Activated CD4-positive, alpha-beta memory T cell treated with anti-CD3 and anti-CD28 coated beads, Interleukin-2, amount 10 ng/mL, durations not matched to agents 7 days and 5 days (primary cell): ENCODE results near the gene C11orf58. TPM values are rescaled to one million over a fixed set of nuclear protein-coding genes. Genes with fewer than 3 reads are reported as not detected.

ENCODE experiments used
- CTCF ChIA-PET: fragments of 350-600 bp; sonication (Branson Sonifier 250); formaldehyde crosslinking; loops from one replicate; lab custom pipeline; 2021; ENCODE audit warnings: antibody characterized with exemption, inconsistent platforms; lab: Charles Lee
- POLR2A ChIA-PET: fragments of 350-600 bp; sonication (Branson Sonifier 250); formaldehyde crosslinking; loops from one replicate; lab custom pipeline; 2021; ENCODE audit warnings: antibody characterized with exemption; lab: Charles Lee
- DNase-seq: peaks from one replicate; pipeline ENCODE4 v3.0.0-alpha.2; 2020
- H3K27ac Mint-ChIP-seq: one replicate; pipeline ENCODE4 v1.8.0; 2021; ENCODE audit warnings: mild to moderate bottlenecking, mixed read lengths
- H3K27me3 Mint-ChIP-seq: one replicate; pipeline ENCODE4 v1.8.0; 2021; ENCODE audit warnings: mixed read lengths
- H3K36me3 Mint-ChIP-seq: one replicate; pipeline ENCODE4 v1.8.0; 2021; ENCODE audit warnings: low read depth, mixed read lengths
- H3K4me1 Mint-ChIP-seq: one replicate; pipeline ENCODE4 v1.8.0; 2021; ENCODE audit warnings: mixed read lengths
- H3K4me3 Mint-ChIP-seq: one replicate; pipeline ENCODE4 v1.8.0; 2021; ENCODE audit warnings: mild to moderate bottlenecking, mixed read lengths
- H3K9me3 Mint-ChIP-seq: one replicate; pipeline ENCODE4 v1.8.0; 2021; ENCODE audit warnings: mixed read lengths
- total RNA-seq, 2 experiments: library from RNA; stranded (reverse); gene quantifications; one replicate each; pipeline ENCODE4 v1.2.3, GENCODE V29; 2021

C11orf58 gene
- total RNA-seq, 2 experiments from 2014 or later = 113 to 124 TPM

DNA sequence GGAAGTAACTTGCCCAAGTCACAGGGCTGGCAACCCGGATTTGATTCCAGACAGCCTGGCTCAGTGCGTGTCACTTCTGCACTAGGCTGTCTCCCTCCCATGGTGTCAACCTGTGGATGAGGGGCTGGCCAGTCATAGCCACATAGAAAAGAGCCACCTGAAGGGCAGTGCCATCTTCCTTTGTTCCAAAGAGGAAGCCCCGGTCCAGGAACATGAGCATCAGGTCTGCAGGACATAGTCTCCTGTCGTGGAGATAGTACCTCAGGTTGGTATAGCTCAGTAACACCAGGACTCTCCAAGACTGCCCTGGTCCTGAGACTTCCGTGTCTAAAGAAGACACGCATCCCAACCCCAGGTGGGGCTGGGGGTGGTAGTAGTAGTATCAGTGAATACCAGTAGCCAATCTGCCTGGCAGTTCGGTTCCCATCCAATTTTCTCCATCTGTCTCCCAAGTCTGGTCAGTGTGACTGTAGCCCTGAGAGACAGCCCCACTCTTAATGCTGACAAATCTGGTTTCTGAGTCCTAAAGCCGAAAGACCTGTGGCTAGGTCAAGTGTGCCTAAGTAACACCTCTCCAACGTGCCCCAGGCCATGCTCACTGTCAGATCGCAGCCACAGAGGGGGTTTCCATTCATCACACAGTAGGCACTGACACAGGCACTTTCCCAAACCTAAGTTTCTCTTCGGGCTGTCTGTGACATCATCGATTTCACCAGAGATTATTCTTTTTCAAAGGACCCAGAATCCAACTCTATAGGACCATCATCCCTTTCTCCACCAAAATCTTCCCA, 33.1 kb downstream of the C11orf58 start:
- no peak for DNase-seq
- Mint-ChIP-seq H3K27me3 (peaks cover 6% of the 10 kb centered on the region), H3K4me1 (no peaks in the 10 kb centered on the region), H3K27ac (no peak overlapping the region), H3K9me3 (no peaks in the 10 kb centered on the region), H3K36me3 (no peaks in the 10 kb centered on the region), H3K4me3 (no peak overlapping the region)
- CTCF ChIA-PET = interaction anchor here (2.1 kb wide), 1 partner anchor 13 kb away, joined by 6 read pairs; no protein-coding TSS in a partner anchor
- POLR2A ChIA-PET = no interaction called here

DNA sequence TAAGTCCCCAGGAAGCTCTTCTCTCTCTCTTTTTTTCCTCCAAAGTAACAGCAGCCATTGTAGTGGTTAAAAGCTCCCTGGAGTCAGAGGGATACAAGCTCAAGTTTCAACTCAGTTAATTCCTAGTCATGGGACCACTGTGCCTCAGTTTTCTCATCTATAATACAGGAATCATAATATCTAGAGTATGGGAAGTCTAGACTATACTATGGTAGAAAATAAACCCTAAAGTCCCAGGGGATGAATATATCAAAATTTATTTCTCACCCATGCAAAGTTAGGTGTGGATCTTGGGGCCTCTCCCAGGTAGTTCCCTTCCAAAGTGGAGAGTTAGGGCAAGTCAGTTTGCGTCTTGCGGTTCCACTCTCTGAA, 33.7 kb downstream of the C11orf58 start:
- no peaks in the 10 kb centered on the region for H3K36me3 Mint-ChIP-seq
- no peak overlapping the region for H3K4me3 Mint-ChIP-seq
- H3K9me3 Mint-ChIP-seq = no peaks in the 10 kb centered on the region
- peaks cover 6% of the 10 kb centered on the region for H3K27me3 Mint-ChIP-seq
- ChIA-PET POLR2A (no interaction called here), CTCF (interaction anchor here (2.1 kb wide), 1 partner anchor 12 kb away, joined by 6 read pairs; no protein-coding TSS in a partner anchor)
- DNase-seq = no peak
- H3K27ac Mint-ChIP-seq = no peak overlapping the region
- H3K4me1 Mint-ChIP-seq = no peaks in the 10 kb centered on the region

DNA sequence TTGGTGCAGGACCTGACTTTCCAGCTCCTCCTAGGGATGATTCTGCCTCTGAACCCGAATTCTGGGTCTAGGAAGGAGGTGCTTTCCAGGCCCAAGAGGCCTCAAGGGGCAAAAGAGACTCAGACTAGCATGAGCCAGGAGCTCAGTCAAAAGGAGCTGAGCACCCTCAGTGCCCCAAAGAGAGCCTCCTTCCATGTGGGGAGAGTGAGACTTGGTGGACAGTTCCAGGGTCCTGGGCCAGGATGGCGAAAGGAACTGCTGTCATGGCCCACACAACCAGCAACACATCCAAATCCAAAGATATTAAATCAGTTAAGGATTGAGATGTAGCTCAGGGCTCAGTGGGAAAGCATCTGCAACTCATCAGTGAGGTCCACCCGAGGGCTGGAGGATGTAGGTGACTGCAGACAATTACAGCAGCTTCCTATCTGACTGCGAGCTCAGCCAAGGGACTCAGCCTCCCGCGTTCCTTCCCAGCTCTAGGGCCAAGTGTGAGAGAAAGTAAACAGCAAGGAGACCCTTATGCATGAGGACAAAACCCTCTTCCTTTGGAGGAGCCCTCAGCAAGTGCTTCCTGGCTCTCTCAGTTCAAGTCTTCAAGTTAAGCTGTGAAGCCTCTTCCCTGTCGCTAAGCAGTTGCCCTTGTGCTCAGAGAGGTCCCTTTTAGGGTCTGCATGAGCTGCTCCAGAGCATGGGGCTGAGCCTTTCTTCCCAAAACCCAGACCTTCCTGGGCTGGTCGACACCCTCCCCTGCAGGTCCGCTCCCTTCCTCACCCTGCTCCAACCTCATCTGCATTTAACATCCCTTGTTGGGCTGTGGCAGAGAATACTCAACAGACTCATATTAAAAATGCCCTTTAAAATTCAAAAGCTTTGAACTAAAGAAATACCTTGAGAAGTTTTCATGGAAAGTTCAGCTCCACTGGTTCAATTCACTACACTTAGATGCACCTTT, 35.8 kb downstream of the C11orf58 start:
- Mint-ChIP-seq H3K4me1 (no peaks in the 10 kb centered on the region), H3K27ac (no peak overlapping the region), H3K36me3 (no peaks in the 10 kb centered on the region), H3K9me3 (no peaks in the 10 kb centered on the region), H3K27me3 (peaks cover 6% of the 10 kb centered on the region), H3K4me3 (no peak overlapping the region)
- ChIA-PET CTCF (interaction anchor here (1.3 kb wide), 1 partner anchor 12 kb away, joined by 3 read pairs; no protein-coding TSS in a partner anchor), POLR2A (interaction anchor here (1.5 kb wide), 1 partner anchor 13 kb away, joined by 4 read pairs; no protein-coding TSS in a partner anchor)
- DNase-seq = no peak

DNA sequence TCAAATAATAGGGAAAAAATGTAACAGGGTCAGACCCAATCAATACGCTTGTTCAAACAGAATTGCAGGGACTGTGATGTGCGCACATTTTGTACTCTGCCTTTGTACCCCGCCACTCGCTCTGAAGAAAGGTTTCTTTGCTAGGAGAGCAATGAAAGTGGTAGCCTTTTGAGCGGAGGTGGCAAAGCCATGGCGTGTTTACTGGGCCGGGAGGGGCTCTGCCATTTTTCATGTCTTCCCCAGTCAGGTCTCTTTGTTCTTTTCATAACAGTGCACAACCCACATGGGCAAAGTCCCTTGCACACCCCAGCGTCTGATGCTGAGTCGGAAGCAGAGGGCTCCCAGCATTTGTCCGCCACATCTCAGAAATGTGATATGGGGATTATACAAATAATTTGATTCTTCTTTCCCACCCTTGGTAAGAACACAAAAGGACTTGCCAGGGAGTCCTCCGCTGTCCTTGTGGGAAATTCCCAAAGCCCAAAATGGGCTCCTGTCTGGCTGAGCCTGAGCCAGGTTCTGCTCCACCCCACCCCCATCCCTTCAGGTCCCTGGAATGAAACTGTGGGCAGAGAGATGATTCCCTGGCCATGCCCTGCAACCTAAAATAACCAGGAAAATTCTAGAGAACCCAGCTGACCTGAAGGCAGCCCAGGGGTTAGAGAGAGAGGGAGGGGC, 36.6 kb downstream of the C11orf58 start:
- H3K4me3 Mint-ChIP-seq = no peak overlapping the region
- no peaks in the 10 kb centered on the region for H3K36me3 Mint-ChIP-seq
- no peak overlapping the region for H3K27ac Mint-ChIP-seq
- ChIA-PET POLR2A (no interaction called here), CTCF (no interaction called here)
- no peaks in the 10 kb centered on the region for H3K9me3 Mint-ChIP-seq
- H3K4me1 Mint-ChIP-seq = peaks cover 2% of the 10 kb centered on the region
- peaks cover 6% of the 10 kb centered on the region for H3K27me3 Mint-ChIP-seq
- no peak for DNase-seq

DNA sequence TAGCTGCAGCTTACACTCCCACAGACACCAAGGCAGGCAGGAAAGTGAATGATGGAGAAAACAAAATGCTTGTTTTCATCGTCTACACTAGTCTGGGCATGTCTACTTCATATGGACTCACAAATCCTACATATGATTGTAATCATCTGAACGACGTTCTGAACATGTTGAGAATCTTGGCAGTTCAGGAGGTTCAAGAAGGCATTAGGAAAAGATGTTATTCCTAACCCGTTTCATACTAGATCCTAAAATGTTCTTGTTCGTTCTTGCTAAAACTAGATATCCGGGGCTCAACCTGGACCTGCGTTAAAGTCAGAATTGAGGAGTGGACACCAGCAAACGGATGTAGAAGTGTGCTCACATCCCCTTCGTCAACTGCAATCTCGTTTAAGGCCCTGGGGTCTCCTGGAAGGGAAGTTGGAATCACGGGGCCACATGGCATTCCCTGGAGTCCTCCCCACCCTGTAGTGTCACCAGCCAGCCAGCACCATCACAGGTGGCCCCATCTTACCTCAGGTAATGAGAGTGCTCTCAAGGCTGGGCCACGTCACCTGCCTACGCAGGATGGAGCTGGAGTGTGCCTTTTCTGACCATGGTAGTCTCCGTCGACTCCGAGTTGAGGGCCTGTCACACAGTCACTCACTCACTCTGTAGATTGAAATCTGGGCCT, 37.3 kb downstream of the C11orf58 start:
- ChIA-PET POLR2A (no interaction called here), CTCF (no interaction called here)
- Mint-ChIP-seq H3K27ac (no peak overlapping the region), H3K36me3 (no peaks in the 10 kb centered on the region), H3K4me3 (no peak overlapping the region), H3K9me3 (no peaks in the 10 kb centered on the region), H3K27me3 (peaks cover 6% of the 10 kb centered on the region), H3K4me1 (peaks cover 2% of the 10 kb centered on the region)
- no peak for DNase-seq

DNA sequence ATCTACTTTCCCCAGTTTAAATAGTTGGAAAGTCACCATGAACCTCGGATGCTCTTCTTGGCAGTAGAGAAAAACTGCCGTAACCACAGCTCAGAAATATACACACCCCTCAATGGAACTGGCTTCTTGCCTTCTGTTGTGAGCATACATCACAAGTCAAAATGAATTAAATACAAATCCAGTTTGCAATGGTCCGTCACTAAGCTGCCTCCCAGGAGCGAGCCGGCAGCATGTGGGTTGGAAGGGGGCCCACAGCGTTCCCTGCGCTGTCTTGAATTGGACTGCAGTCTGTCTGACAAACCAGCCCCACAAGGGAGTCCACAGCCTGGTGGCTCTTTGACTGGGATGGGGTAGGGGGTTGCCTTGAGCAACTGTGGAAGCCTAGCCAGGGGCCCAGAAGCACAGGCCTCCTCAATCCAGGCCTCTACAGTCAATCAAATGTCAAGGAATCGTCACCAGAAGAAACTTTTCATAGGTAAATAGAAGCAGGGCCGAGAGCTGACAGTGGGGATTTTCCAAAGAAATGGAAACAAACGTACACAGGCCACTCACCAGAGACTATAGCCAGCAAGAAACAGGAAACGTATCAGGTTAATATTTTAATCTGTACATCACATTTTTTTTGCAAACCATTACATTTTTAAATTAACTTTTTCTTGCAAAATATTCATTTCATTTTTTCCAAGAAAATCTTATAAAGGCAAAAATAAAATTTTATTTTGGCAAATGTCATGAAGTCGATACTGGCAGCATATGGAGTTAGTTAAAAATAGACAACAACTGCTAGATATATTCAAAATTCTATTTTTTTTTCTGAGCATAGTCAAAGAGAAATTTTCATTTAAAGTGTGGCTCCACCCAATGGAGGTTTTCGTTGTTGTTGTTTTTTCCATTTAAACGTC, 38.5 kb downstream of the C11orf58 start:
- no peak overlapping the region for H3K27ac Mint-ChIP-seq
- POLR2A ChIA-PET = no interaction called here
- no peaks in the 10 kb centered on the region for H3K36me3 Mint-ChIP-seq
- no peak overlapping the region for H3K4me3 Mint-ChIP-seq
- no peak for DNase-seq
- no peaks in the 10 kb centered on the region for H3K9me3 Mint-ChIP-seq
- H3K4me1 Mint-ChIP-seq = peaks cover 2% of the 10 kb centered on the region
- H3K27me3 Mint-ChIP-seq = peaks cover 4% of the 10 kb centered on the region
- CTCF ChIA-PET = no interaction called here

DNA sequence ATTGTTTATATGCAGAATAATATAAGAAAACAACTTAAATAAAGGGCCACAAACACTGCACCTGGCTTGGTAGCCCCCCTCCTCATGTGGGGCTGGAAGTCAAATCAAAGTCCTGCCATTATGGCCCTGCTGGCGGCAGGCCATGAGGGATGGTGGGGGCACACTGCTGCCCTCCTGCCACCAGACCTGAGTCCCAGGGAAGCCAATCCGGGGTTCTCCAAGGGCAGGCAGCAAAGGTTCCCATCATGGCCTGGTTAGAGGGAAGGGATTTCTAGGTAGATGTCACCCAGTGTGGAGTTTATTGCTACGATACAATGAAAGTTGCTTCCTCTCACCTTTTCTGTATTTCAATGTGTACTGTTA, 39.1 kb downstream of the C11orf58 start:
- H3K36me3 Mint-ChIP-seq = no peaks in the 10 kb centered on the region
- ChIA-PET CTCF (interaction anchor here (1.0 kb wide), 1 partner anchor 12 kb away, joined by 3 read pairs; no protein-coding TSS in a partner anchor), POLR2A (no interaction called here)
- H3K27me3 Mint-ChIP-seq = peaks cover 4% of the 10 kb centered on the region
- H3K4me3 Mint-ChIP-seq = no peak overlapping the region
- no peak for DNase-seq
- H3K4me1 Mint-ChIP-seq = peaks cover 2% of the 10 kb centered on the region
- H3K9me3 Mint-ChIP-seq = no peaks in the 10 kb centered on the region
- H3K27ac Mint-ChIP-seq = no peak overlapping the region

DNA sequence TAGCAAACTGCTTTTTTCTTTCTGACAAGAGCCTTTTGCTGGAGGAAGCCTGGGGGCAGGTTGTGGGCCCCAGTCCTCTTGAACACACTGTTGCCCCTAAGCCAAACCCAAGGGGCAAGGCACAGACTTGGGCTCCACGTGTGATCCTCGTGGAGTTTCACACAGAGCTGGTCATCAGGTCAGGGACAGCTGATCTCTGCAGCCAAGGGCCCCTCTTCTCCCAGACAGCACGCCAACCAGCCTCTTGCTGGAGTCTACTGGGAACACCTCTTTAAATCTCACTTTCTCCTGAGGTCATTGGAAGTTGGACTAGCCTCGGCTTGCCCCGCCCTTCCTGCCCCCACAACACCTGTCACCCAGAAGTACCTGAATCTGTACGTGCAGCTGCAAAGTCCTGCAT, 39.8 kb downstream of the C11orf58 start:
- H3K9me3 Mint-ChIP-seq = no peaks in the 10 kb centered on the region
- peaks cover 3% of the 10 kb centered on the region for H3K27me3 Mint-ChIP-seq
- CTCF ChIA-PET = interaction anchor here (1.0 kb wide), 1 partner anchor 11 kb away, joined by 3 read pairs; no protein-coding TSS in a partner anchor
- peaks cover 2% of the 10 kb centered on the region for H3K4me1 Mint-ChIP-seq
- H3K27ac Mint-ChIP-seq = no peak overlapping the region
- H3K4me3 Mint-ChIP-seq = no peak overlapping the region
- no peak for DNase-seq
- H3K36me3 Mint-ChIP-seq = no peaks in the 10 kb centered on the region
- POLR2A ChIA-PET = no interaction called here

DNA sequence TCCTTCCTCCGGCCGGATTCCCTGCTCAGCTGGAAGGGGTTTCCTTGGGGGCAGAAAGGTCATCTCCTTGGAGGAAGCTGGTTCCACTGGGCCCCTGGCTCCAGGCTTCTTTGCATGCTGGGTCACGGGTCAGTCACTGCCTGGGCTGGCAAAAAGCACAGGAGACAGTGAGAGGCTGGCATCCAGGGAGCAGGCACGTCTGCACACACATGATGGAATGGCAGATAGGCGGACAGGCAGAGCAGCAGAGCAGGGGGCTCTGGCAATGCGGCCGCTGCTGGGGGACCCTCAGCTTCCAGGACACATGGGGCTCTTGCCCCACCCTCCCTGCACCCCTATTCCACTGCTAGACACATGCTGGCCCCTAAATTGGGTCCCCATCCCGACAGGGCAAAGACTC, 40.4 kb downstream of the C11orf58 start:
- Mint-ChIP-seq H3K27me3 (peaks cover 2% of the 10 kb centered on the region), H3K4me1 (peaks cover 2% of the 10 kb centered on the region), H3K36me3 (no peaks in the 10 kb centered on the region), H3K4me3 (no peak overlapping the region), H3K9me3 (no peaks in the 10 kb centered on the region), H3K27ac (no peak overlapping the region)
- ChIA-PET CTCF (interaction anchor here (1.0 kb wide), 1 partner anchor 10 kb away, joined by 3 read pairs; no protein-coding TSS in a partner anchor), POLR2A (no interaction called here)
- no peak for DNase-seq

DNA sequence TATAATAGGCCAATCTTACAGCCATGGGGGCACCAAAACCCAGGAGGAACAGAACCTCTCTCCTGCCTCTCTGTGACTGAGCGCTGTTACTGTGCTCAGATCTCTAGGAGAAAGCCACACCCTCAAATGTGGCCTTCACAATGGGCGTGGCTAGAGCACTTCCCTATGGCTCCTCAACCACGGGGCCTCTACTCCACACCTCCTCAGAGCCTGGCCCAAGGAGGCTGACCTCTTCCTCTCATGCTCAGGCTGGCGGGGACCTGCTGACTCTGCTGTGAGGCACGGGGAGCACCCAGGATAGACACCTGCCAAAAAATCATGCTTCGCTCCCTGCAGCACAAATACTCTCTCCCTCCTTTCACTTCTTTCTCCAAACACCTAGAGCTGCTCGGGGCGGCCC, 41.0 kb downstream of the C11orf58 start:
- no peak for DNase-seq
- Mint-ChIP-seq H3K9me3 (no peaks in the 10 kb centered on the region), H3K27me3 (peaks cover 2% of the 10 kb centered on the region), H3K27ac (no peak overlapping the region), H3K36me3 (no peaks in the 10 kb centered on the region), H3K4me1 (peaks cover 2% of the 10 kb centered on the region), H3K4me3 (no peak overlapping the region)
- ChIA-PET POLR2A (no interaction called here), CTCF (interaction anchor here (0.9 kb wide), 1 partner anchor 9 kb away, joined by 7 read pairs; no protein-coding TSS in a partner anchor)

DNA sequence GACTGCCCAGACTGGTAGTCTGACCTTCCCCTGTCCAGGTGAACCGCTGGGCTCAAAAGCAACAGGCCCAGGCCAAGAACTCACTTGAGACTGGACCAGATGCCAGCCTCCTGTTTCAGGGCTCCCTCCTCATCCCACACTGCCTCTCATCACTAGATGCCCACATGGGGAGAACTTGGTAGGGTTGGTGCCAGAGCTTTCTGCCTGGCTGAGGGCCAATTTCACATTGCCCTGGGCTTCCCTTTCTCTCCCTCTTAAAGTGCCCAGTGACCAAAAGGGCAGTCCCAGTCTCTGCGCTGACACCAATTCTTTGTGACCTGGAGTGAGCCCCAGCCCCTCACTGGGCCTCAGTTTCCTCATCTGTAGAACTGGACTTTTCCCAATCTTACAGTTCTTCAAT, 41.7 kb downstream of the C11orf58 start:
- CTCF ChIA-PET = interaction anchor here (0.9 kb wide), 1 partner anchor 8 kb away, joined by 7 read pairs; no protein-coding TSS in a partner anchor

More for the DNA sequence above, 41.7 kb downstream of the C11orf58 start:
- no peaks in the 10 kb centered on the region for H3K27me3 Mint-ChIP-seq
- no peaks in the 10 kb centered on the region for H3K9me3 Mint-ChIP-seq
- no peaks in the 10 kb centered on the region for H3K36me3 Mint-ChIP-seq
- no peak for DNase-seq
- H3K4me1 Mint-ChIP-seq = peaks cover 2% of the 10 kb centered on the region
- POLR2A ChIA-PET = no interaction called here
- H3K27ac Mint-ChIP-seq = no peak overlapping the region
- no peak overlapping the region for H3K4me3 Mint-ChIP-seq
